Type B pancreatic cell (in vitro differentiated cells): ENCODE measurements around the gene ICOS. TPM values are rescaled to one million over a fixed set of nuclear protein-coding genes. Genes with fewer than 3 reads are reported as not detected.
"Not testable (repeated sequence)": the region's sequence is repeated elsewhere in the genome, so short reads cannot be mapped to it uniquely, and the experiment has no call there.

Experiments
- DNase-seq: peaks from one replicate; pipeline ENCODE4 v3.0.0; 2021; ENCODE audit warnings: mixed read lengths; ENCODE audit not compliant: unreplicated experiment; ENCODE audit errors: extremely low spot score
- H3K27ac Mint-ChIP-seq: 2 replicates; pipeline ENCODE4 v1.8.0; 2021; ENCODE audit warnings: mild to moderate bottlenecking, mixed read lengths
- H3K27me3 Mint-ChIP-seq: 2 replicates; pipeline ENCODE4 v1.8.0; 2021; ENCODE audit warnings: mixed read lengths
- H3K36me3 Mint-ChIP-seq: 2 replicates; pipeline ENCODE4 v1.8.0; 2021; ENCODE audit warnings: mixed read lengths
- H3K4me1 Mint-ChIP-seq: one replicate; pipeline ENCODE4 v1.8.0; 2021; ENCODE audit warnings: mixed read lengths; ENCODE audit not compliant: unreplicated experiment
- H3K4me3 Mint-ChIP-seq: 2 replicates; pipeline ENCODE4 v1.8.0; 2021; ENCODE audit warnings: mild to moderate bottlenecking, mixed read lengths
- H3K9me3 Mint-ChIP-seq: 2 replicates; pipeline ENCODE4 v1.8.0; 2021; ENCODE audit warnings: mixed read lengths
- total RNA-seq: library from RNA; stranded (reverse); gene quantifications from 2 replicates; pipeline ENCODE4 v1.2.1, GENCODE V29; 2021; ENCODE audit warnings: low replicate concordance
- TF ChIP-seq, protein P1 (sequence below): fragments of 200-600 bp; sonication (generic); conservative IDR thresholded peaks from 2 replicates; pipeline ENCODE4 v1.5.0; 2021; ENCODE audit warnings: antibody characterized with exemption, mild to moderate bottlenecking

Gene ICOS
- total RNA-seq, 1 donor from 2014 or later: not detected

DNA sequence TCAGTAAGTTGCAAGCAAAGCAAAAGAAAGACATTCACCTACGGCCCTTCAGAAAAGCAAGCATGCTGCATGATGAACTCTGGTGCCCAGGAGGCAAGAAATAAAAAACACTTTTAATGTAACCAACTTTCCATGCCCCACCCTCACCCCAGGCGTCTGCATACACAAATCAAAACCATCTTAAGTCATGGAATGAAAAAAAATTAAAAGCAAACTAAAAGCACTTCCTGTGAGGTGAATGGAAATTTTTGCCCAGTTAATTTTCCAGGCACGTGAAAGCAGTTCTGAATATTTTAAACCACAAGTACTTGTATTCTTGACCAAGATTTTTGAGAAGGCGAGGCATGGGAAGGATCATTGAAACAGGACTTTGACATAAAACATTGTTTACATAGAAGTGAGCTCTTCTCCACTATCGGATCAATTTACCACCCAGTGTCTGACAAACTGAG is 2.5 kb upstream of the ICOS start:
- Mint-ChIP-seq H3K36me3 (no peaks in the 10 kb centered on the region), H3K27ac (no peak overlapping the region), H3K9me3 (no peaks in the 10 kb centered on the region), H3K4me3 (no peak overlapping the region), H3K4me1 (peaks cover 16% of the 10 kb centered on the region), H3K27me3 (no peaks in the 10 kb centered on the region)
- DNase-seq: no peak
- TF ChIP-seq, protein P1, sequence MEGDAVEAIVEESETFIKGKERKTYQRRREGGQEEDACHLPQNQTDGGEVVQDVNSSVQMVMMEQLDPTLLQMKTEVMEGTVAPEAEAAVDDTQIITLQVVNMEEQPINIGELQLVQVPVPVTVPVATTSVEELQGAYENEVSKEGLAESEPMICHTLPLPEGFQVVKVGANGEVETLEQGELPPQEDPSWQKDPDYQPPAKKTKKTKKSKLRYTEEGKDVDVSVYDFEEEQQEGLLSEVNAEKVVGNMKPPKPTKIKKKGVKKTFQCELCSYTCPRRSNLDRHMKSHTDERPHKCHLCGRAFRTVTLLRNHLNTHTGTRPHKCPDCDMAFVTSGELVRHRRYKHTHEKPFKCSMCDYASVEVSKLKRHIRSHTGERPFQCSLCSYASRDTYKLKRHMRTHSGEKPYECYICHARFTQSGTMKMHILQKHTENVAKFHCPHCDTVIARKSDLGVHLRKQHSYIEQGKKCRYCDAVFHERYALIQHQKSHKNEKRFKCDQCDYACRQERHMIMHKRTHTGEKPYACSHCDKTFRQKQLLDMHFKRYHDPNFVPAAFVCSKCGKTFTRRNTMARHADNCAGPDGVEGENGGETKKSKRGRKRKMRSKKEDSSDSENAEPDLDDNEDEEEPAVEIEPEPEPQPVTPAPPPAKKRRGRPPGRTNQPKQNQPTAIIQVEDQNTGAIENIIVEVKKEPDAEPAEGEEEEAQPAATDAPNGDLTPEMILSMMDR: no peak

DNA sequence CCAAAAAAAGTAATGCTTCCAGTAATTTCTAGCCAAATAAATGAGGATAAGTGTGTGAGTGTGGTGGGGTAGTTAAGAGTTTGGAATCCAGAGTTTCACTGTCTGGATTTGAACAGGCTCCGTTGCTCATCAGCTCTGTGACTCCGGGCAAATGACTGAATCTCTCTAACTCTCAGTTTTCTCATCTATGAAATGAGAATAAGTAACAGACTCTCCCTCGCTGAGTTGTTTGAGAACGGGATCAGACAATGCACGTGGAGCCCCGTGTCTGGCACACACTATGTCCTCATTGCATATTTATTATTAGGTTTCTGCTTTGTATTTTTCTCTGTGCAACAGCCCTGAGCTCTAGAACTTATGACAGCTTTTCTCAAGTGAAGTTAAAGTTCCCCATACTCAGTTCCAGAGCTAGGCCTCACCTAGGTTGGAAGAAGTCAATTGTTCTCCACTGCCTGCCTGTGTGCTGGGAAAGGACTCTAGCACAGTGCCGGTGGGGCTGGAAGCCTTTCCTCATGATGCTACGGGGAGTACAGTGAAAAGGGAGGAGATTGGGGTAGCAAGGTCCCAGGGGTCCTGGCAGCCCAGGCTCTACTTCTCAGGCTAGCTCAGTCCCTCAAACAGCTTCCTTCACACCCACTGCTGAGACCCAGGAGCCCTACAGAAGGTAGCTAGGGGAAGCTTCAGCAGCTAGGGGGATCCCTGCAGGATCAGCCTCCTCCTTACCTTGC is 1.7 kb upstream of the ICOS start:
- H3K27ac Mint-ChIP-seq: no peak overlapping the region
- no peaks in the 10 kb centered on the region for H3K27me3 Mint-ChIP-seq
- no peaks in the 10 kb centered on the region for H3K36me3 Mint-ChIP-seq
- no peaks in the 10 kb centered on the region for H3K9me3 Mint-ChIP-seq
- no peak overlapping the region for H3K4me3 Mint-ChIP-seq
- DNase-seq: no peak
- TF ChIP-seq, protein P1: no peak
- H3K4me1 Mint-ChIP-seq: peaks cover 16% of the 10 kb centered on the region

DNA sequence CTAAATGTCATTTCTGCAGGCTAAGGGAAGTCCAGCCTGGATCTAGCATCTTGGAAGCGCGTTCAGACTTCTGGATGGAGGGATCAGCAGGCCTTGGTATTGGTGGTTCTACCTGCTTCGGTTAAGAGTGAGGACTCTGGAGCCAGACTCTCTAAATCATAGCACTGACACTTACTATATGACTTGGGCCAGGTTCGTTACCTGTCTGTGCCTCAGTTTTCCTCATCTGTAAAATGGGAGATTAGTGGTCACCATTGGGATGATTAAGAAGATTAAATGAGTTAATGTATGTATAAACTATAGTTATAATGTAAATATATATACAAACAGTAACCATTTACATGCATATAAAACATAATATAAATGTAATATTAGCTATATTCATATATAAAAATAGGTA is 995 bp upstream of the ICOS start:
- H3K9me3 Mint-ChIP-seq: no peaks in the 10 kb centered on the region
- peaks cover 16% of the 10 kb centered on the region for H3K4me1 Mint-ChIP-seq
- no peak for DNase-seq
- H3K27ac Mint-ChIP-seq: no peak overlapping the region
- TF ChIP-seq, protein P1: no peak
- H3K27me3 Mint-ChIP-seq: no peaks in the 10 kb centered on the region
- no peaks in the 10 kb centered on the region for H3K36me3 Mint-ChIP-seq
- no peak overlapping the region for H3K4me3 Mint-ChIP-seq

DNA sequence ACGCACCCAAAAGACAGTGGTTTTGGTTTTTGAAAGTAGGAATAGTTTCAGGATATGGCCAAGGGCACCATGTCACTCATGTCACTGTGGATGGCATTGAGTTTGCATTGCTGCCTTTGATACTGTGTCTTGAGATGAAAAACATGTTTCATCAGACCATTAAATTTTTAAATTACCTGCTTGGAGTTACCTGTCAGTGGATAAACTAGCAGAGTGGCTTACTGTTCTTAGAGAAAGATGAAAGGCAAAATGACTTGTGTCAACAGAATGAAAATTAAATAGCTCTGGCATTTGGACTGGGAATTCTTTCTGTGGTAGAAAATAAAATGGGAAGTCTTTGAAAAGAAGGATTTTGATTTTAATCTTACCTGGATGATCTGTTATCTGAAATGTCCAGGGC is 386 bp downstream of the ICOS start:
- Mint-ChIP-seq H3K36me3 (no peaks in the 10 kb centered on the region), H3K4me1 (peaks cover 16% of the 10 kb centered on the region), H3K4me3 (no peak overlapping the region), H3K27ac (no peak overlapping the region), H3K27me3 (no peaks in the 10 kb centered on the region), H3K9me3 (no peaks in the 10 kb centered on the region)
- TF ChIP-seq, protein P1: no peak
- DNase-seq: no peak

DNA sequence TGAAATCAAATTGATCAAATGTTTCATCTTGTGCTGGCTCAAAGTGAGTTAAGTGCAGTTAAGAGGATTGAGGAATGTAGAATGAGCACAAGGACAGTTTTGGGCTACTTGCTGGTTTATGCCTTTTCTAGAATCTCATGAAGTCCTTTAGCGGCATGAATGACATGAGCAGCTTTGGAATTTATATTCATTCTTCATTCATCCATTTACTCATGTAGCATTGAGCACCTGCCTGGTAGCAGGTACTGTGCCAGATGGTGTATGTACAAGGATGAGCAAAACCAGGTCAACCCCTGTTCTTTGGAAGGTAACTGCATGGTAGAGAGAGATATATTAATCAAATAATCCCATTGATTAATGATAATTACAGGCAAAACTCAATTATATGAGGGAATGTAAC is 1.2 kb downstream of the ICOS start:
- H3K27me3 Mint-ChIP-seq: no peaks in the 10 kb centered on the region
- H3K36me3 Mint-ChIP-seq: no peaks in the 10 kb centered on the region
- no peaks in the 10 kb centered on the region for H3K9me3 Mint-ChIP-seq
- H3K4me3 Mint-ChIP-seq: no peak overlapping the region
- peaks cover 16% of the 10 kb centered on the region for H3K4me1 Mint-ChIP-seq
- no peak overlapping the region for H3K27ac Mint-ChIP-seq
- DNase-seq: no peak
- TF ChIP-seq, protein P1: no peak

DNA sequence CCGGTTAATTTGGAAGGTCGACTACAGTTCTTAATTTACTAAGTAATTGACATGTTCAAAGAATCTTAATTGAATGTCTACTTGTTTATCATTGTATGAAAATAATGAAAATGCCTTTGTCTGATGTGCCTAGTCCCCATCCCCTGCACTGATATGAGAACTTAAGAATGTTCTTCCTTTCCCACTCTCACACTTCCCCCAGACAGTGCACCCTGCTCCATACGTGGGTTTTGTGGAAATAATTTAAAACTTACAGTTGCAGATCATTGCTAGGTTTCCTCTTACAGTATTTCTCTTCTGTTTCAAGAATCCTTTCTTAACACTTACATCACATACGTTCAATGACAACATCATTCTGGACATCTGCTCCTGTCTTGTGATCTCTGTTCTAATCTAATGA is 3.5 kb downstream of the ICOS start:
- DNase-seq: no peak
- no peak overlapping the region for H3K27ac Mint-ChIP-seq
- H3K4me1 Mint-ChIP-seq: no peaks in the 10 kb centered on the region
- TF ChIP-seq, protein P1: no peak
- H3K9me3 Mint-ChIP-seq: peaks cover 4% of the 10 kb centered on the region
- no peaks in the 10 kb centered on the region for H3K36me3 Mint-ChIP-seq
- H3K4me3 Mint-ChIP-seq: no peak overlapping the region
- peaks cover 1% of the 10 kb centered on the region for H3K27me3 Mint-ChIP-seq

DNA sequence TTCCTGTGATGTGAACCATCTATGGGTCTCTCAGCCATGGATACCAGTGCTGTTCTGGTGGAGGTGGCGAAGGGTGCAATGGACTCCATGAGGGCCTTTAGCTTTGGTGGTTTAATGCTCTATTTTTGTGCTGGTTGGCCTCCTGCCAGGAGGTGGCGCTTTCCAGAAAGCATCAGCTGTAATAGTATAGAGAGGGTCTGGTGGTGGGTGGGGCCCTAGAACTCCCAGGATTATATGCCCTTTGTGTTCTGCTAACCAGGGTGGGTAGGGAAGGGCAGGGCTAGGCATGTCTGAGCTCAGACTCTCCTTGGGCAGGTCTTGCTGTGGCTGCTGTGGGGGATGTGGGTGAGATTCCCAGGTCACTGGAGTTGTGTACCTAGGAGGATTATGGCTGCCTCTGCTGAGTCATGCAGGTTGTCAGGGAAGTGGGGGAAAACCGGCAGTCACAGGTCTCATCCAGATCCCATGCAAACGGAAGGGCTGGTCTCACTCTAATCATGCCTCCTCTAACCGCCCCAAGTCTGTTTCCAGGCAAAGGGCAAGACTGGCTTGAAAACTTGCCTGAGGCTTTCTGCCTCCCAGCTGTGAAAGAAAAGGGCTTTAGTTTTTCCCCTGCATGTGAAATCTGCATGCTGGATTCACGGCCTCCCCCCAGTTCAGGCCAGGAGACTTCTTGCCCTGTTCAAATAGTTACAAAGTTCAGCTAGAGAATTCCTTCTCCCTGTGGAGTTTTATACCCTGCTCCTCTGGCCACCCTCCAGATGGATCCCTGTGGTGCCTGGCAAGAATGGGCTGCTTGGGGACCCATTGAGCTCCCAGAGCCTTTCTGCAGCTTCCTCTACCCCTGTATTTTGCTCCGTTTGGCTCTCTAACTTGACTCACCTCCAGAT is 7.2 kb downstream of the ICOS start:
- H3K27me3 Mint-ChIP-seq, H3K36me3 Mint-ChIP-seq, H3K9me3 Mint-ChIP-seq, DNase-seq, H3K4me3 Mint-ChIP-seq, H3K4me1 Mint-ChIP-seq, H3K27ac Mint-ChIP-seq: not testable (repeated sequence)
